Stromal cell of bone marrow (primary cell): ENCODE measurements around the gene ZNF354B.

Experiments used
- DNase-seq: peaks from one replicate; pipeline ENCODE4 v3.0.0-alpha.2; 2012; ENCODE audit warnings: low read depth

Gene ZNF354B

DNA sequence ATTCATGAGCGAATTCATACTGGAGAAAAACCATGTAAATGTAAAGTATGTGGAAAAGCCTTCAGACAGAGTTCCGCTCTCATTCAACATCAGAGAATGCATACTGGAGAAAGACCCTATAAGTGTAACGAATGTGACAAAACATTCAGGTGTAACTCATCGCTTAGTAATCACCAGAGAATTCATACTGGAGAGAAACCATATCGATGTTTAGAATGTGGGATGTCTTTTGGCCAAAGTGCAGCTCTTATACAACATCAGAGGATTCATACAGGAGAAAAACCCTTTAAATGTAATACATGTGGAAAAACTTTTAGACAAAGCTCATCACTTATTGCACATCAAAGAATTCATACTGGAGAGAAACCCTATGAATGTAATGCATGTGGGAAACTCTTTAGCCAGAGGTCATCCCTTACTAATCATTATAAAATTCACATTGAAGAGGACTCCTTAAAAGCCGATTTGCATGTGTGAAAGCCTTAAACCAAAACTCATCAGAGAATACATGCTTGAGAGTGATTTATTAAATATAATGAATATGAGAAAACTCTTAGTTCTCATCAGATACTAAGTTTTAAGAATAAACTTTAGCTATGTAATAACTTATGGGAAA lies 24.2 kb downstream of the ZNF354B start:
- no peak for DNase-seq

DNA sequence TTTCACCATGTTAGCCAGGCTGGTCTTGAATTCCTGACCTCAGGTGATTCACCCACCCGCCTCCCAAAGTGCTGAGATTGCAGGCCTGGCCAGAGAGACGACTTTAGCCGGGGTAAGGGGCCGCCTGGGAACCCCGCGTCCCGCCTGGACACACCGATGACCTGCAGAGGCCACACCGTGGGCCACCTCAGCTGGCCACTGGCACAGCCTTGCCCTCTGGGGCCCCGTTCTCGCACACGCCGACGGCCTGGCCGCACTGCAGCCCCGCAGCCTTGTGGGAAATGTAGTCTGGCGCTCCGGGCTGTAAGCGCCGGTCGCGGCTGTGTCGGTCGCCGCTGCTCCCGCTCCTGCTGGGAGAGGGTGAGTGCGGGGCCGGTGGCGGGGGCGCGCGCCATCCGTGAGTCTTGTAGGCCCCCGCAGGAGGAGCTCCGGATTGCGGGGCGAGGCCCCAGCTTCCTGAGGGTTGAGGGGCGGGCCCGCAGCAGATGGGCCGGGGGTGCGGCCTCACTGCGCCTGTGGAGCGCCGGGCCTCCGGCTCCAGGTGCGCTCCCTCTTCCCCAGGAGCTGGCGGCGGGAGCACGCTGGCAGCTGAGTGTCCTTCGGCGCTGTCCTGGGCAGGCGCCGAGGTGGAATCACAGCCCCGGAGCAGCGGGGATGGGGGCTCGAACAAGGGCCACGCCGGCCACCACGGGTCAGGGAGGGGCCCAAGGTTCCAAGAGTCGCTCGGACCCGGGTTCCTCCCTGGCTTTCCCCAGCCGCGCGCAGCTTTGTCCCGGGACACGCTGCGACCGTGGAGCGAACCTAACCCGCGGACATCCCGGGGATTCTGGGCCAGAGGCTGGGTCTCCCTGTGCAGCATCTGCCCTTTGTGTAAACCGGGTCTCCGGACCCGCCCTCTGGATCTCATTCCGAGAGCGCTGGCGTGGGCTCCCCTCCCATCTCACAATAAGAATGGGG lies 36.1 kb downstream of the ZNF354B start, which contains the start of gene ZFP2:
Gene ZFP2 (plus strand): TSS at position 299 of the 957 bp plus-strand sequence. CDS start 35,401 bp downstream, outside the sequence.
- peak; percentile 31 for DNase-seq

DNA sequence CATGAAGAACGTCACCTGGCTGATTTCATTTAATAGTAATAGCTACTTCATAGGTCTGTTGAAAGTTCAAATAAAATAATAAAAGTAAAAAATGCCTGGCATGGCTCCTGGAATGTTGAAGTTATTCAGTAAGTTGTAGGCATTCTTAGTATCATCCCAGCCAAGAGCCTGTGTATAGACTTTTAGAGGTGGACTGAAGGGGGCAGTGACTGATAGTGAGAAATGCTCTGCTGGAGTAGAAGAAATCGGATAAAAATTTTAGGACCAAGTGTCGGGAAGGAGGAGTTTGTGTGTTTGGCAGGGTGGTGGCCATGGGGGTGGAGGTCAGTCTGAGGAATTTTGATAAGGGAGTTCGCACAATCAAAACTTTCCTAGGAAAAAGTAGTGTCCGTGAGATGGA lies 39.5 kb downstream of the ZNF354B start:
- DNase-seq: no peak

DNA sequence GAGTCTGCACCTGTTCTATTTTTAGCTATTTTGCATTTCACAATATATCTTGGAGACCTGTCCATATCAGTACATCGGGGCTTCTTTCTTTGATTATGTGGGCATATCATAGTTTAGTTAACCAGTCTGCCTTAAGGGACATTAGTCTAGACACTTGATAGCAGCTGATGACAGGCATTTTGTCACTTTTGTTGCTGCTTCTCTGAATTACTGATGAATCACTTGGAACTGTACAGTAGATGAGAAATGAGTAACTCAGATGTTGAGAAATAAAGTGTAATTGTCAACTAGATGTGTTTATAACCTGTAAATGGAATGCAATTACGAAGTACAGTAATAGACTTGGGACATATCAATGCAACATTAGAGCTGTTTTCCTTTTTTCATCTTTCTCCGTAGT lies 43.1 kb downstream of the ZNF354B start:
- DNase-seq: no peak

DNA sequence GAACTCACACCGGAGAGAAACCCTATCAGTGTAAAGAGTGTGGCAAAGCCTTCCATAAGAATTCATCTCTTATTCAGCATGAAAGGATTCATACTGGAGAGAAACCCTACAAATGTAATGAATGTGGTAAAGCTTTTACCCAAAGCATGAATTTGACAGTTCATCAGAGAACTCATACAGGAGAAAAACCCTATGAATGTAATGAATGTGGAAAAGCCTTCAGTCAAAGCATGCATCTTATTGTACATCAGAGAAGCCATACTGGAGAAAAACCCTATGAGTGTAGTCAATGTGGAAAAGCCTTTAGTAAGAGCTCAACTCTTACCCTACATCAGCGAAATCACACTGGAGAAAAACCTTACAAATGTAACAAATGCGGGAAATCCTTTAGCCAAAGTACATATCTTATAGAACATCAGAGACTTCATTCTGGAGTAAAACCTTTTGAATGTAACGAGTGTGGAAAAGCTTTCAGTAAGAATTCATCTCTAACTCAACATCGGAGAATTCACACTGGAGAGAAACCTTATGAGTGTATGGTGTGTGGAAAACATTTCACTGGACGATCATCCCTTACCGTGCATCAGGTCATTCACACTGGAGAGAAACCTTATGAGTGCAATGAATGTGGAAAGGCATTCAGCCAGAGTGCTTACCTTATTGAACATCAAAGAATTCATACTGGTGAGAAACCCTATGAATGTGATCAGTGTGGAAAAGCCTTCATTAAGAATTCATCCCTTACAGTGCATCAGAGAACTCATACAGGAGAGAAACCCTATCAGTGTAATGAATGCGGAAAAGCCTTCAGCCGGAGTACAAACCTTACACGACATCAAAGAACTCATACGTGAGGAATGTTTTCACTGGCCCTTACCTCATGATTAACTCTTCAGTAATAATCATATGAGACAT lies 72.3 kb downstream of the ZNF354B start:
- DNase-seq: no peak
